HuH-7.5 (cell line): Measurements from ENCODE around the gene INTS1.

Experiments used
- DNase-seq: peaks from one replicate; pipeline ENCODE4 v3.0.0; 2011; ENCODE audit warnings: low spot score

Gene INTS1, protein sequence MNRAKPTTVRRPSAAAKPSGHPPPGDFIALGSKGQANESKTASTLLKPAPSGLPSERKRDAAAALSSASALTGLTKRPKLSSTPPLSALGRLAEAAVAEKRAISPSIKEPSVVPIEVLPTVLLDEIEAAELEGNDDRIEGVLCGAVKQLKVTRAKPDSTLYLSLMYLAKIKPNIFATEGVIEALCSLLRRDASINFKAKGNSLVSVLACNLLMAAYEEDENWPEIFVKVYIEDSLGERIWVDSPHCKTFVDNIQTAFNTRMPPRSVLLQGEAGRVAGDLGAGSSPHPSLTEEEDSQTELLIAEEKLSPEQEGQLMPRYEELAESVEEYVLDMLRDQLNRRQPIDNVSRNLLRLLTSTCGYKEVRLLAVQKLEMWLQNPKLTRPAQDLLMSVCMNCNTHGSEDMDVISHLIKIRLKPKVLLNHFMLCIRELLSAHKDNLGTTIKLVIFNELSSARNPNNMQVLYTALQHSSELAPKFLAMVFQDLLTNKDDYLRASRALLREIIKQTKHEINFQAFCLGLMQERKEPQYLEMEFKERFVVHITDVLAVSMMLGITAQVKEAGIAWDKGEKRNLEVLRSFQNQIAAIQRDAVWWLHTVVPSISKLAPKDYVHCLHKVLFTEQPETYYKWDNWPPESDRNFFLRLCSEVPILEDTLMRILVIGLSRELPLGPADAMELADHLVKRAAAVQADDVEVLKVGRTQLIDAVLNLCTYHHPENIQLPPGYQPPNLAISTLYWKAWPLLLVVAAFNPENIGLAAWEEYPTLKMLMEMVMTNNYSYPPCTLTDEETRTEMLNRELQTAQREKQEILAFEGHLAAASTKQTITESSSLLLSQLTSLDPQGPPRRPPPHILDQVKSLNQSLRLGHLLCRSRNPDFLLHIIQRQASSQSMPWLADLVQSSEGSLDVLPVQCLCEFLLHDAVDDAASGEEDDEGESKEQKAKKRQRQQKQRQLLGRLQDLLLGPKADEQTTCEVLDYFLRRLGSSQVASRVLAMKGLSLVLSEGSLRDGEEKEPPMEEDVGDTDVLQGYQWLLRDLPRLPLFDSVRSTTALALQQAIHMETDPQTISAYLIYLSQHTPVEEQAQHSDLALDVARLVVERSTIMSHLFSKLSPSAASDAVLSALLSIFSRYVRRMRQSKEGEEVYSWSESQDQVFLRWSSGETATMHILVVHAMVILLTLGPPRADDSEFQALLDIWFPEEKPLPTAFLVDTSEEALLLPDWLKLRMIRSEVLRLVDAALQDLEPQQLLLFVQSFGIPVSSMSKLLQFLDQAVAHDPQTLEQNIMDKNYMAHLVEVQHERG (N-terminal part only)

DNA sequence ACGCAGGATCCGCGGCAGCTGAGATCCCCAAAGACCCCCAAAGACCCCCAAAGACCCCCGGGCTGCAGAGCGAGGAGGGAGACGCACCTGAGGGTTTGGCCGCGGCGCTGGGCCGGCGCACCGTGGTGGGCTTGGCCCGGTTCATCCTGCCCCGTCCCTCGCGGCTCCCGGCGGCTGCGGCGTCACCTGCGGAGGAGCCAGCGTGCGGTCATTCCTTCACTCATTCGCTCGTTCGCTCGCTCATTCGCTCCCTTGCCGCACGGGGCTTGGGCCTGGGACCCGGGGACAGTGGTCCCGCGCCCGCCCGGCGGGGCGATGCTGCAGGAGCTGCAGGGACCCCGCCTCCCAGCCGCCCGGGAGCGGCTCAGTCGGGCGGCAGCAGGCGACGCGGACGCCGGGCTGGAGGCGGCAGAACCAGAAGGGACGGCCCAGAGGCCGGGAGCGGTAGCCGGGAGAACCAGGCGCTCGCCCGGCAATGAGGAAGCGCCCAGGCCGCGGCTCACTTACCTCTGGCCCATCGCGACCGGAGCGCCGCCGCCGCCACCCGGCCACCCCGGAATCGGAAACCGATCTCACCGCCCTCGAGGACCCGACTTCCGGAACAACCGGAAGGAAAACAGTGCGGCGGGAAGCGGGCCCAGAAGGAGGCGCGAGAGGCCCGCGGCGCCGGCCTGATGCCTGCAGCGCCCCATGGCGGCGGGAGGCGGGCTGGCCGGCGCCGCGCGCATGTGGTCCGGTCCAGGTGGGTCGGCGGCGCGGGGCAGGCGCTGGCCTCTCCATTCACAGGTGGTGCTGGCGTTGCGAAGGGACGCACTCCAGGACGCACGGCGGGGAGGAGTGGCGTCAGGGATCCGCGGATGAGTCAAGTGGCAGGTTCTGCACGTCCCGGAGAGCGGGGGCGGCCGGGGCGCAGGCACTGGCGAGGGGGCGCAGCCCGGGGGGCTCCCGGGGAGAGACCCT lies at the start of gene INTS1:
INTS1 (minus strand) TSS at position 574 of the 960 bp plus-strand sequence; CDS start at position 145, 429 bp downstream.
- DNase-seq: peak; percentile 99

DNA sequence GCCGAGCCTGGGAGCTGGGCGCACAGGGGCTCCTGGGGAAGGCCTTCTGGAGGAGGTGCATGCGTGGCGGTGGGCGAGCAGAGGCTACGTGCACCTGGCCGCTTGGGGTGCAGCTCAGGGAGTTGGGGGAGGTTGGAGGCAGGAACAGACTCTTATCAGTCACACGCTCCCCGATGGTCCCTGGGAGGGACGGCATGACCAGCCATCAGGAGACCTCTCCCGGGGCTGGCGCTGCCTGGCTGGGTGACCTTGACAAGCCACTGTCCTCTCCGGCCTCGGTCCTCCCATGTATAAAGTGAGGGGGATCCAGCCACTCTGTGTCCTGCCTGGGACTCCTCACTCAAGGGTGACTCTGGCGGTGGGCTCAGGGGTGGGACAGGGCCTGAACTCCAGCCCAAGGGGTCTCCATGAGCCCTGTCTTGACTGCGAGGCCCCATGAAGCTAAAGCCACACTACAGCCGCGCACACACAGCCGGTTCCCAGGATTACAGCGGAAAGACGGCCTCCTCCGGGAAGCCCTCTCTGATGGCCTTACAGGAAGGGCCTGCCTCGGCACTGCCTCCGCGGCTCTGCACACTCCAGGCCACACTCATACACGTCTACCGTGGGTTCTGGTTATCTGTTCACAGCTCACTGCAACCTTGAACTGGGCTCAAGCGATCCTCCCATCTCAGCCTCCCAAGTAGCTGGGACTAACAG lies 49.5 kb upstream of the INTS1 start:
- no peak for DNase-seq

DNA sequence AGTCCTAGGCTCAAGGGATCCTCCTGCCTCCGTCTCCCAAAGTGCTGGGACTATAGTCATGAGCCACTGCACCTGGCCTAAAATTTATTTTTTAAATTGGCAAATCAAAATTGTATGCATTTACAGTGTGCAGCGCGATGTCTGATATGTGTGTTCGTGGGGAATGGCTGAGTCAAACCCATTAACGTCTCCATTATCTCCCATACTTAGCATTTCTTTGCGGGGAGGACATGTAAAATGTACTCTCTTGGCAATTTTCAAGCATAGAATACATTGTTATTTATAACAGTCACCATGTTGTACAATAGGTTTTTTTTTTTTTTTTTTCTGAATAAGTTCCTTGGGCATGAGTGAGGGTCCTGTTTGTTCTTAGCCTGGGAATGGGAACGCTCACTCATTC lies 48.0 kb upstream of the INTS1 start:
- DNase-seq: no peak

DNA sequence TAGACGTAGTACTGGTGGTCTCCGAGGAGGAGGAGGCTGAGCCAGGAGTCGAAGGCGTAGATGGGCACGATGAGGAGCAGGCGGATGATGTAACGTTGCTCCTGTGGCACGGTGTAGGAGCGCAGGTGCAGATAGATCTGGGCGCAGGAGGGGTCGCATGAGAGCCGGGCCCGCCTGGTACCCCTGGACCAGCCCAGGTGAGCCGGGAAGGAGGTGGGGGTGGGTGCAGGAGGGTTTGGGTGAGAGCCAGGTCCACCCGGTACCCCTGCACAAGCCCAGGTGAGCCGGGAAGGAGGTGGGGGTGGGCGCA lies 46.6 kb upstream of the INTS1 start:
- no peak for DNase-seq

DNA sequence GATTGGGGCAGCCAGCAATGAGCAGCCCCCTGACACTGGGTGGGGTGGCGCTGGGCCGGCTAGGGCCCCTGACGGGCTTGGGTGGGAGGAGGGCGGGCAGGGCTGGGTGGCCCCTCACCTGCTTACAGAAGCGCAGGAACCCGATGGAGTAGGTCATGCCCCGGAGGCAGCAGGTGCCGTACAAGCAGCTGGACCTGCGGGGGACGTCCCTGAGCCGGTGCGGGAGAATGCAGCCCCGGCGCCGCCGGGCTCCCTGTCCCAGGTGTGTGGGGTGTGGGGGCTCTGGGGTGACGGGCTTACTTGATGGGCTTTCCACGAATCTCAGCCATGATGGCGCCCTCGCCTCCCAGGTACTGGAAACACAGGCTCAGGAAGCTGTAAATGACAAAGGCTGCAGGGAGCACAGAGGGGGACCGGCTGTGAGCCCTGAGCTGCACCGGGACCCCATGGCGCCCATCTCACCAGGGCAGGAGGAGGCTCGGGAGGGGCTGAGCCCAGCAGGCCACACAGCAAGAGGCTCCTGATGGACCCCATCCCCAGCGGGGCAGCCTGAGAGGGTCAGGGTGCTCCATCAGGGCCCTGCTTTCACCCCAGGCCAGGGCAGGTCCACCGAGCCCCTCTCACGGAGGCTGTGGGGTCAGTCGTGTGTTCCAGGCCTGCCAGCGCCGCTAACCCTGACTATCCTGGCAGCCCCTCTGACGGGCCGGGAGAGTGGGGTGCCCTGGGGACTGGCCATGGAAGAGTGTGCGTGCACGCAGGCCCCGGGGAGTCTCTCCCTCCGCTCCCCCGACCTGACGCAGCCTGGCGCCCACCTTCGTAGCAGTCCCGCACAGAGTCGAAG lies 46.0 kb upstream of the INTS1 start:
- DNase-seq: no peak

DNA sequence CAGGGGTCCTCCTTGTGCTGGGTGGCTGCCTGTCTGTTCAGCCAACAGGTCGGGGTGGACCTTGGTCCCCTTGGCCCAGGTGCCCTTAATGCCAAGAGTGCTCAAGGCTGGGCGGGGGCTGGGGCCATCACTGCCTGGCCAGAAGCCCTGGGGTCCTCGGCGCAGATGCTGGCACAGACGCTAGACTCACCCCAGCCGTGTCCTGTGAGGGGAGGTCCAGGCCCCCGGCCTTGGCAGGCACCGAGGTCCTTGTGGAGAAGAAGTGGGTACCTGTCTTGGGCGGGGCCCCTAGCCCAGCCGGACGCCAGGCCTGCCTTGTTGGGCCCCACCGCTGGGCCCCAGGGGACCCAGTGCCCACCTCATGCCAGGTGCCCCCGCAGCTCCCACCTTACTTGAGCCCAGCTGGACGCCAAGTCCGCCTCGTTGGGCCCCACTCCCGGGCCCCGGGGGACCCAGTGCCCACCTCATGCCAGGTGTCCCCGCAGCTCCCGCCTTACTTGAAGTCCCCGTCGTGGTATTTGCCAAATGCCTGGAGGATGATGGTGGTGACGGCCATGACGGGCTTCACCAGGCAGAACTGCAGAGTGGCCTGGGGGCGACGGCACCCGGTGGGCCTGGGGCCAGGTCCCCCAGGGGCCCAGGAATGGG lies 45.3 kb upstream of the INTS1 start:
- DNase-seq: no peak

DNA sequence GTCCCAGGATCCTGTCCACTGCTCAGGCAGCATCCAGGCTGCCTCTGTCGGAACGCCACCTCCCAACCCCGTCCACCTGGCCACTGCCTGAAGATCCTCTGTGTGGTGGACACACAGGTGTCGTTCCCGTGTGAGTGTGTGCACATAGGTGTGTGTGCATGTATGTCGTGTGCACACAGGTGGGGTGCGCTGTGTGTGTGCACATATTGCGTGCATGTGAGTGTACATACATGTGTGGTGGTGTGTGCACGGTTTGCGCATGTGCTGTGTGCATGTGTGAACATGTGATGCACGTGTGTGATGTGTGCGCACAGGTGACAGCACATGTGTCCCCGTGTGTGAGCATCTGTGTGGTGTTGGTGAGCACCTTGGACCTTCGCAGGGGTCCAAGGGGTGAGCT lies 44.8 kb upstream of the INTS1 start:
- no peak for DNase-seq

DNA sequence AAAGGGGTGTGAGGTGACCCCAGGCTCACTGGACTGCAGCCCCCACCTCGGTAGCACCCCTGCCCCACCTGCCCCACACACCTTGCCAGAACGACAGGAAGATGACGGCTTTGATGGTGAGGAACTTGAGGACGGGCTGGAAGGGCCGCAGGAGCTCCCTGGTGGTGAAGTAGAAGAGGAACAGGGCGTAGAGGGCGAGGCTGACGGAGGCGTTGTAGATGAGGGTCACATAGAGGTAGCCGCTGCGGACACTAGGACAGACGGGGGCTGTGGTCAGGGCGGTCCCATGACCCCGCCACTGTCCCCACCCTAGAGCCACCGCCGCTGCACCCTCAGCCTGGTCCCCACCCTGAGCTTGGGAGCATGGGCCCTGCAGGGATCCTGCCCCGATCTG lies 44.2 kb upstream of the INTS1 start:
- DNase-seq: no peak

DNA sequence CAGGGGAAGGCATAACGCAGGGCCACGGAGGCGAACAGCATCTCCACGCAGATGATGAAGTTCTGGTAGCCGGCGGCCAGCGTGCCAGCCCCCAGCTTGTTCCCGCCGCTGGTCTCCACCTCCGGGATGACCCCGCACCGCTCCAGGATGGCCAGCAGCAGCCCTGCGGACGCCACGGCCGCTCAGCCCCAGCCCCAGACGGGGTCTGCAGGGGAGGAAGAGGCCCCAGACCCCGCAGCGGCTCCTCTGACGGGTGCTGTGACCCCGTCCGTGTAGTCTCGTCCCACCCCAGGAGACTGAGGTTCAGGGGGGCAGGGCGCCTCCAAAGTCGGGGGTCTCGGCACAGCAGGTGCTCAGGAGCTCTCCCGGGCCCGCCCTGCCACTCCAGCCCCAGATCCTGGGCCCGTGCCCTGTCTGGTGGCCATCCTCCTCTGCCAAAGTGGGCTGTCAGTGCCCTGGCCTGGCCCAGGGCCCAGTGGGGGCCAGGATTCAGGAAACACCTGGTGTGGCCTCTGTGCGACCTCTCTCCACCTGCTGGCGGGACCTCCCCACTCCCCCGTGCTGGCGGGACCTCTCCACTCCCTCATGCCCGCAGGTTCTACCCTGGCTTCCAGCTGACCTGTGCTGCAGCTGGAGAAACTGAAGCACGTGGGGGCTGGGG lies 43.7 kb upstream of the INTS1 start:
- no peak for DNase-seq

DNA sequence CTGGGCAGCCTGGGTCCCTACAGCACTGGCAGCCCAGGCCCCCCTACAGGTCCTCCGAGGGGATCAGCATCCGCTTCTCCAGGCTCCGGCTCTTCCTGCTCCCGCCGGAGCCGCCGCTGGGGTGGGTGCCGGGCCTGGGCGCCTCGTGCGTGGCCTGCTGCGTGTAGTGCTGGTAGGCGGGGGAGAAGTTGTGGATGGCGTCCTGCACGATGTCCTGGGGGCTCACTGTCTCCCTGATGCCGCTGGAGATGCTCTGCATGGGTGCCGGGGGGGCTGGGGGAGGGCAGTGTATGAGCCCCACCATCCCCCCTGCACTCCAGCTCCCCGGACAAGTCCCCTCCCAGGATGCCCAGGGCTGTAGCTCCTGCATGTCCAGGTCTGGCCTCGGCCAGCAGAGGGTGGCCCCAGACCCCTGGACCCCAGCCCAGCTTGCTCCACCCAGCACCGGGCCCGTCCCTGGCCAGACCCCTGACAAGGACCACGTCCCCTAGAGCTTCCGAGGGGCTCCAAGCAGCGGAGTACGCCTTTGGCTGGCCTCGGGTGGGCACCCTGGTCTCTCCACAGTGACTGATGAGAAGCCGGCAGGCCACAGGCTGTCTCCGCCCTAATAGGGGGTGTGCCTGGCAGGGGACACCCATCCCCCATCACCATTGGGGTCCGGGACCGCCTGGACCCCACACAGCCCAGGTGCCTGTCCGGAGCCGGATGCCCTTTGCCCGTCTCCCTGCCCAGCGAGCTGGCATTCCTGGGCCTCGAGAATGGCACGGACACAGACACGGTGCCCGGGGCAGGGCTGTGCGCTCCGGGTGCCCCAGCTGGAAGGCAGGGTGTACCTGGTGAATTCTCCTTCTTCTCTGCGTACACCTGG lies 43.0 kb upstream of the INTS1 start:
- no peak for DNase-seq

DNA sequence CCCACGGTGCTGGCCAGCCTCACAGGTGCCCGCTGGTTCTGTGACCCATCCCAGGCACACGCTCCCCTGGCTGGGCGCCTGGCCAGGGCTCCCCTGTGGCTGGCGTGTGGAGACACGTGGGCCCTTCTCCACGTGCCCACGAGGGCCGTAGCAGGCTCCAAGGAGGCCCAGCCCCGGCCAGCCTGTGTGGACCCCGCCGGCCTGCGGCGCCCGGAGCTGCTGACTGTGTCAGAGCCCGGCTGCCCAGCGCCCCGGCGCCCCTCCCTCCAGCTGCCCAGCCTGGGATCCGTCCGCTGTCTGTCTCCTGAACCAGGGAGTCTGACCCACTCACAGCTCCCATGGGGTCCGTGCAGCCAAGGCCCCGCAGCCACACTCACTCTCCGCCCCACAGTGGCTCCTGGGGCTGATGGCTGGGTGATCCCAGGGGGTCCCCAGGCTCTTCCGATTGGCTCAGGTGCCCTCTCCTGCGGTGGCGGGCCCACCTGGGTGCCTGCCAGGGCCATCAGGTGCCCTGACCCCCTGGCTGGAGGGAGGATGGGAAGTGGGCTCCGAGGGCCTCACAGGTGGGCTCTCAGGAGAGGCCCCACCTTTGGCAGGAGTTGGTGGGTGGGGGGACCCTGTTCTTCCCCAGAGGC lies 42.2 kb upstream of the INTS1 start:
- DNase-seq: no peak

DNA sequence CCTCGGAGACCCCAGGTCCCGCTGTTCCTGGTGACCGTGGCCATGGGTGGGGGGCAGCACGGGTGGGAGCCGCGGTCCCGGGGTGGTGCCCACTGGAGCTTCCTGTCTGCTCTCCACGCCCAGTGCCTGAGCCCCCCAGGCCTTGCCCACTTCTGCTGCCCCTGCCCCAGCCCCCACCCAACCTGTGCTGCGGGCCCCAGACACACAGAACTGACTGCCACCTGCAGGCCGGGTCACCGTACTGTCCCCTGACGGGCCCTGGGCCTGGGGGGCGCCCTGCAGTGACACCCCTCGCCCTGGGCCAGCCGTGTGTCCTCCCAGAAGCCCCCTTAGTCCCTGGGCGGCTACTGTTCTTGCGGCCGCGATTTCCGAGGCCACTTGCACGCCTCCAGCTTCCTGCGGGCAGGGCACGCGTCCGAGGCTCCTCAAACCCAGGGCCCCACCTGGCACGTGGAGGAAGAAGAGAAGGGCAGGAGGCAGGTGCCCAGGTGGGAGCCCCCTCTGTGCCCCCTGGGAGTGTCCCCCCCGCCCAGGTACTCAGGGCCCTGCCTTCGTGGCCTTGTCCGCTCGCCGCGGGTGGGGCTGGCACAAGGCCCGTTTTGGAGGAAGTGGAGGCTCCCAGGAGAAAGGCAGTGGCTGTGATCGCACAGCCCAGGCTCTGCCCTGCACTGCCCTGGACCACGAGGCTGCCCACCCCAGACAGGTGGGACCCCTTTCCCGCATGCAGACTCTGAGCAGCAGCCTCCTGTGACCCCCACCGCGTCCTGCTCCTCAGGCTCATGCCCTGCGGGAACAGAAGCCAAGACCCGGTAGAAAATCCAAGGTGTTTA lies 41.4 kb upstream of the INTS1 start:
- DNase-seq: no peak

DNA sequence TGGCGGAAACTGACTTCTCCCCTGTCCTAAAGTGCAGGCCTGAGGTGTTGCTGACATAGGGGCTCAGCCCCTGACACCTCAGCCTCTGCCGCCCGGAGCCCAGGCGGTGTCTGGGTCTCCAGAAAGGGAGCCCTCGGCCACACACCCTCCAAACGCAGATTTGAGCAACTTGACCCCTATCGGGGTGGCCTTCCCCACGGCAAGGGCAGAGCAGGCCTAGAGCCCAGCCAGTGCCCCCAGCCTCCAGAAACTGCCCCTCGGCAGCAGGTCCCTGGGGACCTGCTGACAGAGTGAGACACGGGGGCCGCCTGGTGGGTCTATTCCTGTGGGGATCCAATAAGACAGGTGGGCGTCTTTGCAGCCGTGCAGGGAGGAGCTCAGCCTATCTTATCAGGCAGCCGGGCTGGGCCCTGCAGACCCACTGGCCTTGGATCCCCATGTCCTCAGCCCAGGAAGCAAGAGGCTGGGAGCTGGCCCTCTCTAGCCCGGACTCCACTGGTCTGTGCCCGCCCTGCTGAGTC lies 40.8 kb upstream of the INTS1 start:
- no peak for DNase-seq

DNA sequence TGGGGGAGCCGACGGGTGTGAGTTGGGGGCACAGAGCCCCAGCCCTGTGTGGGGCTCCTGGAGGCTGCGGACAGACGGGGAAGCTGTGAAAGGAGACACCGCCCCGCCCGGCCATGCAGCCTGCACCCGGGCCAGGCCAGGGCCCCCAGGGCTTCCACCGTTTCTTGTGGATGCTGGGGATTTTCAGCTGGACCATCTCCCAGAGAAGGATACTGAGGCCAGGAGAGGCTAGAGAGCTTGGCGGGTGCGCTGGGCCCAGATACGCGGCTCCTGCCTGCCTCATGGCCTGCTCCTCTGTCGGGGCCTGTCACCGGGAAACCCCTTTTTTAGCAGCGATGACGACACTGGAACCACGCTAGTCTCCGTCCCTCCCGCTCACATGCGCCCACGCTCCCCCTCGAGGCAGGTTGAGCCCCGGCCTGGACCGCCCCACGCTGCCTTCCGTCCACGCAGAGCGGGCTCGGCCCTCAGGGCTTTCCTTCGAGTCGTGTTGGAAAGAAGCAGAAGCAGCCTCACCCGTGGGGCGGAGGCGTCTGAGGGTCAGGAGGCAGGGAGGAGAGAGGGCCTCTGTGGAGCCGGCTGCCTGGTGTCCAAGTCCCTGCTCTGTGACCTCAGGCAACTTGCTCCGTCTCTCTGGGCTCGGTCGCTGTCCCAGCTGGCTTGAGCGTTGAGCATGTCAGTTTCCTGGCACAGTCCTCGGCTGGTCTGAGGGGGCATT lies 40.1 kb upstream of the INTS1 start:
- no peak for DNase-seq

DNA sequence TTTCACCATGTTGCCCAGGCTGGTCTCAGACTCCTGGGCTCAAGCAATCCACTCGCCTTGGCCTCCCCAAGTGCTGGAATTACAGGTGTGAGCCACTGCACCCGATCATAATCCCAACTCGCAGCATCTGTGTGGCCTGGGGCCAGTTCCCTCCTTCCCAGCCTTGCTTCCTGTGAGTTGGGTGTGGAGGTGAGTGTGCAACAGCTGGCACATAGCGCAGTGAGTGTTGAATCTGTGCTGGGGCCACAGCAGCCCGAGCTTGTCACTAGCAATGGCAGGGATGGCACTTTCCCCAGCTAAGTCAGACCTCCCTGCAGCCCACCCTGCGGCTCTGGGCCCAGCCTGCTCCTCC lies 39.6 kb upstream of the INTS1 start:
- DNase-seq: no peak
